Ammon's horn (tissue), 1 donor: ENCODE data around the gene NEK6.
A peak's percentile ranks its signal among the peaks of the same experiment; 100 is the strongest.

Source experiments
- DNase-seq: peaks from one replicate; pipeline ENCODE4 v3.0.0-alpha.2; 2016; ENCODE audit warnings: low spot score

Gene NEK6

GRCh38 chr9:124373851-124374250, 116.1 kb downstream of the NEK6 start:
- no peak for DNase-seq

GRCh38 chr9:124375726-124376125, 118.0 kb downstream of the NEK6 start:
- DNase-seq: no peak

- no peak for DNase-seq
These were observed 118.6 kb downstream of the NEK6 start for GRCh38 chr9:124376329-124376728.

- DNase-seq: no peak
These were observed 120.0 kb downstream of the NEK6 start for GRCh38 chr9:124377551-124378406.

- peak; percentile 40 for DNase-seq
These were observed 123.6 kb downstream of the NEK6 start for GRCh38 chr9:124381170-124381945.

- no peak for DNase-seq
These were observed 126.5 kb downstream of the NEK6 start for GRCh38 chr9:124384210-124384609.

GRCh38 chr9:124384846-124385245, 127.1 kb downstream of the NEK6 start:
- DNase-seq: no peak

GRCh38 chr9:124385623-124386022, 127.9 kb downstream of the NEK6 start:
- no peak for DNase-seq

GRCh38 chr9:124386201-124386600, 128.5 kb downstream of the NEK6 start:
- DNase-seq: no peak

GRCh38 chr9:124388275-124389048, 130.7 kb downstream of the NEK6 start:
- no peak for DNase-seq

GRCh38 chr9:124389146-124389939, 131.6 kb downstream of the NEK6 start:
- DNase-seq: peak; percentile 41

- no peak for DNase-seq
These were observed 133.3 kb downstream of the NEK6 start for GRCh38 chr9:124390794-124391658.

GRCh38 chr9:124392254-124392870, 134.6 kb downstream of the NEK6 start:
- no peak for DNase-seq

- peak; percentile 90 for DNase-seq
These were observed 135.2 kb downstream of the NEK6 start for GRCh38 chr9:124392871-124393460.

GRCh38 chr9:124394167-124394566, 136.4 kb downstream of the NEK6 start:
- no peak for DNase-seq

- no peak for DNase-seq
These were observed 136.8 kb downstream of the NEK6 start for GRCh38 chr9:124394596-124394995.

- no peak for DNase-seq
These were observed 138.1 kb downstream of the NEK6 start for GRCh38 chr9:124395826-124396225.

- no peak for DNase-seq
These were observed 140.6 kb downstream of the NEK6 start for GRCh38 chr9:124398191-124398935.
